Panc1 (cell line): ENCODE results near the gene NME3. TPM values are rescaled to one million over a fixed set of nuclear protein-coding genes. Genes with fewer than 3 reads are reported as not detected.

Source experiments
- ATAC-seq: fragments of 200-7000 bp; cut with Tn5 transposase; 2 replicates; pipeline ENCODE4 v1.9.1; 2020; ENCODE audit warnings: mild to moderate bottlenecking, moderate library complexity
- BruUV-seq: library from RNA; stranded (reverse); fragments of 400-500 nt; replicated peaks from 2 replicates; lab custom pipeline; 2021; lab: Mats Ljungman, UMichigan
- CTCF ChIA-PET: fragments of 300-600 bp; sonication (Branson Sonifier 250); formaldehyde crosslinking; loops from one replicate; lab custom pipeline; 2022; ENCODE audit warnings: antibody characterized with exemption; lab: Charles Lee
- POLR2A ChIA-PET: fragments of 300-600 bp; sonication (Branson Sonifier 250); formaldehyde crosslinking; loops from one replicate; lab custom pipeline; 2022; ENCODE audit warnings: antibody characterized with exemption; lab: Charles Lee
- DNase-seq: peaks from one replicate; pipeline ENCODE4 v3.0.0-alpha.2; 2010; ENCODE audit warnings: low read depth, low spot score
- H3K27ac ChIP-seq: 2 replicates; pipeline ENCODE4 v1.5.1; 2011; ENCODE audit warnings: mild to moderate bottlenecking, low read length, inconsistent platforms
- H3K27me3 ChIP-seq: fragments of 200-500 bp; sonication (Bioruptor generic); 2 replicates; pipeline ENCODE4 v1.6.0; 2014; ENCODE audit warnings: low read length, inconsistent platforms; ENCODE audit not compliant: control insufficient read depth, insufficient read depth
- H3K36me3 ChIP-seq: fragments of 200-500 bp; sonication (Bioruptor generic); 2 replicates; pipeline ENCODE4 v1.5.1; 2014; ENCODE audit warnings: inconsistent platforms, mild to moderate bottlenecking, low read length, moderate library complexity; ENCODE audit not compliant: control insufficient read depth, insufficient read depth
- H3K4me1 ChIP-seq: 2 replicates; pipeline ENCODE4 v1.5.1; 2011; ENCODE audit warnings: inconsistent platforms, mild to moderate bottlenecking, low read length, moderate library complexity; ENCODE audit not compliant: control insufficient read depth, insufficient read depth
- H3K4me3 ChIP-seq, 2 experiments: 2 replicates each; pipeline ENCODE4 v1.5.1; 2011 to 2012; ENCODE audit warnings: low read depth in 2 of 2, low read length in 2 of 2, mild to moderate bottlenecking in 2 of 2, inconsistent platforms in 1 of 2, moderate library complexity in 1 of 2
- H3K9me3 ChIP-seq: fragments of 200-500 bp; sonication (Bioruptor generic); 2 replicates; pipeline ENCODE4 v1.5.1; 2014; ENCODE audit warnings: low read depth, mild to moderate bottlenecking, inconsistent platforms, low read length, moderate library complexity; ENCODE audit not compliant: control insufficient read depth, insufficient read depth
- CTCF ChIP-seq: fragments of 450-650 bp; IDR thresholded peaks from 2 replicates; pipeline ENCODE4 v1.5.1; 2017; ENCODE audit warnings: mild to moderate bottlenecking
- POLR2AphosphoS5 ChIP-seq: IDR thresholded peaks from 2 replicates; pipeline ENCODE4 v1.6.1; 2012; ENCODE audit warnings: mild to moderate bottlenecking, low read depth, low read length, moderate library complexity
- REST ChIP-seq, 2 experiments: IDR thresholded peaks; 2 replicates each; pipeline ENCODE4 v1.6.1; 2011 to 2012; ENCODE audit warnings: low read depth in 2 of 2, control low read depth in 1 of 2, low read length in 1 of 2, mild to moderate bottlenecking in 1 of 2, moderate library complexity in 1 of 2; ENCODE audit not compliant: insufficient read depth in 1 of 2
- SIN3A ChIP-seq: IDR thresholded peaks from 2 replicates; pipeline ENCODE4 v1.6.1; 2012; ENCODE audit warnings: low read depth, mild to moderate bottlenecking, low read length, moderate library complexity, borderline replicate concordance; ENCODE audit not compliant: insufficient read depth
- TCF7L2 ChIP-seq: IDR thresholded peaks from 2 replicates; pipeline ENCODE4 v1.6.1; 2011; ENCODE audit warnings: mild to moderate bottlenecking, low read depth, low read length, inconsistent platforms
- in situ Hi-C: cut with HindIII; loops from 2 replicates; pipeline ENCODE4 v1.10.0; 2016; ENCODE audit warnings: low sequenced_read_pairs, low pct_unique_long_range_greater_than_20kb
- intact Hi-C: fragments of 100-400 bp; cut with micrococcal nuclease; formaldehyde crosslinking; loops from one replicate; pipeline ENCODE4 v1.10.0; 2022; ENCODE audit not compliant: unreplicated experiment
- total RNA-seq: library from RNA; stranded (reverse); gene quantifications from one replicate; pipeline ENCODE4 v1.2.1, GENCODE V29; 2021; ENCODE audit not compliant: unreplicated experiment

NME3 gene
- total RNA-seq, 1 experiment from 2014 or later = 117 TPM

- intact Hi-C loops (loop anchor here (10.0 kb wide), 1 partner anchor 1088 kb away; the partner anchor contains the start of genes JMJD8 and STUB1), in situ Hi-C loops (no loop called here)
- DNase-seq = no peak
- Histone ChIP-seq H3K4me1 (peaks cover 46% of the 10 kb centered on the region), H3K9me3 (no peaks in the 10 kb centered on the region), H3K27ac (peak within 1 kb of the TSS; percentile 95), H3K36me3 (no peaks in the 10 kb centered on the region; the same call in 1 of the 2 replicates), H3K27me3 (no peaks in the 10 kb centered on the region), H3K4me3 (peak within 1 kb of the TSS; percentile 60 to 71)
- ChIA-PET CTCF (interaction anchor here (0.7 to 1.3 kb wide), 2 partner anchors 10 to 308 kb away, joined by 5 to 10 read pairs; partner anchors contain the start of genes NUBP2 and SPSB3), POLR2A (no interaction called here)
- no peak for TF ChIP-seq TCF7L2
- TF ChIP-seq SIN3A = peak; percentile 89; the same call in 1 of the 2 replicates
- 0 out of 4 replicates have a peak, but pooled peaks of 1 of the 2 experiments have one; percentile 6 for TF ChIP-seq REST (IDR thresholded peaks at IDR 0.05; ENCODE audit: insufficient read depth in 1 of 2, low read depth in 2 of 2, low read length in 1 of 2)
- TF ChIP-seq POLR2AphosphoS5 = peak; percentile 67
- TF ChIP-seq CTCF = peak; percentile 94
- ATAC-seq = peak; percentile 48
- BruUV-seq = TSS peak; percentile 17
These were observed 1.8 kb upstream of the NME3 start, which contains the start of gene MRPS34 for GRCh38 chr16:1772908-1773702. MRPS34 (minus strand) TSS chr16:1773134; CDS start chr16:1773119, 15 bp downstream.

- POLR2A ChIA-PET = no interaction called here
- CTCF ChIA-PET = interaction anchor here (0.7 kb wide), 1 partner anchor 308 kb away, joined by 10 read pairs; no protein-coding TSS in a partner anchor
- Histone ChIP-seq H3K27ac (peak within 1 kb of the TSS; percentile 95), H3K36me3 (no peaks in the 10 kb centered on the region; the same call in 1 of the 2 replicates), H3K27me3 (no peaks in the 10 kb centered on the region), H3K4me1 (peaks cover 39% of the 10 kb centered on the region), H3K4me3 (peak within 1 kb of the TSS; percentile 60 to 71), H3K9me3 (no peaks in the 10 kb centered on the region)
- TF ChIP-seq POLR2AphosphoS5 = no peak
- TF ChIP-seq SIN3A = no peak
- no peak for TF ChIP-seq REST (IDR thresholded peaks at IDR 0.05; ENCODE audit: insufficient read depth in 1 of 2, low read depth in 2 of 2, low read length in 1 of 2)
- no peak for TF ChIP-seq TCF7L2
- TF ChIP-seq CTCF = no peak
- in situ Hi-C loops (no loop called here), intact Hi-C loops (loop anchor here (10.0 kb wide), 1 partner anchor 1088 kb away; the partner anchor contains the start of genes JMJD8 and STUB1)
- ATAC-seq (no peak), DNase-seq (no peak)
- no TSS peak for BruUV-seq
These were observed 1.1 kb upstream of the NME3 start, which contains the start of gene EME2 for GRCh38 chr16:1772362-1772907. EME2 (plus strand) TSS chr16:1772810; CDS start chr16:1773228, 418 bp downstream.
